Thyroid gland (tissue), 4 donors: ENCODE measurements around the gene ZIC4. TPM values are rescaled to one million over a fixed set of nuclear protein-coding genes. Genes with fewer than 3 reads are reported as not detected.

ENCODE experiments used
- DNase-seq, 2 donors: peaks; one replicate each; pipeline ENCODE4 v3.0.0-alpha.2; 2019
- H3K27ac ChIP-seq, 3 donors: fragments of 200-600 bp; sonication (generic); 1 replicate in 2 of 3; 2 replicates in 1 of 3; pipeline ENCODE4 v1.5.1; 2016 to 2019; ENCODE audit warnings: mild to moderate bottlenecking in 1 of 3, moderate library complexity in 1 of 3
- H3K27me3 ChIP-seq: fragments of 200-600 bp; sonication (generic); one replicate; pipeline ENCODE4 v1.5.1; 2019
- H3K36me3 ChIP-seq, 2 donors: fragments of 200-600 bp; sonication (generic); one replicate each; pipeline ENCODE4 v1.5.1; 2016 to 2019
- H3K4me1 ChIP-seq, 2 donors: fragments of 200-600 bp; sonication (generic); one replicate each; pipeline ENCODE4 v1.5.1; 2017 to 2019
- H3K4me3 ChIP-seq, 3 donors: fragments of 200-600 bp; sonication (generic); replicated peaks in 1 of 3; 1 replicate in 2 of 3; 2 replicates in 1 of 3; pipeline ENCODE4 v1.5.1; 2016; ENCODE audit warnings: mild to moderate bottlenecking in 1 of 3
- H3K9me3 ChIP-seq: fragments of 200-600 bp; sonication (generic); one replicate; pipeline ENCODE4 v1.5.1; 2017
- CTCF ChIP-seq, 6 experiments: fragments of 200-600 bp in 3 of 6; fragments of 450-650 bp in 3 of 6; sonication (generic) in 3 of 6; IDR thresholded peaks; one replicate each; pipeline ENCODE4 v1.5.1; 2016 to 2019; ENCODE audit warnings: antibody characterized with exemption in 6 of 6, mild to moderate bottlenecking in 2 of 6, inconsistent platforms in 1 of 6, moderate library complexity in 1 of 6
- POLR2A ChIP-seq, 2 donors: fragments of 450-650 bp; IDR thresholded peaks; one replicate each; pipeline ENCODE4 v1.6.1; 2017; ENCODE audit warnings: antibody characterized with exemption in 2 of 2, mild to moderate bottlenecking in 2 of 2, moderate library complexity in 1 of 2
- WGBS, 2 donors: methylation state at CpG; one replicate each; pipeline ENCODE4 v1.1.5; 2017; 5-methylcytosine and 5-hydroxymethylcytosine counted together
- intact Hi-C: fragments of 100-400 bp; cut with DNase I; formaldehyde crosslinking; loops from one replicate; pipeline ENCODE4 v1.15.1; 2023
- total RNA-seq, 4 donors: library from RNA; depleted of rRNA; stranded (reverse); fragments of >200 nt; gene quantifications; one replicate each; pipeline ENCODE4 v1.2.3, GENCODE V29; 2016

ZIC4 gene
- not detected for total RNA-seq

GRCh38 chr3:147406028-147406931 is at the start of gene ZIC4:
Gene ZIC4 (minus strand): TSS chr3:147406543. CDS start chr3:147402797, 3,746 bp downstream.
- no peak for DNase-seq
- Histone ChIP-seq H3K36me3 (no peaks in the 10 kb centered on the region), H3K27me3 (peaks cover 60% of the 10 kb centered on the region), H3K4me3 (no peak within 1 kb of the TSS), H3K4me1 (peaks cover 12 to 28% of the 10 kb centered on the region in 2 donors), H3K9me3 (no peaks in the 10 kb centered on the region), H3K27ac (no peak within 1 kb of the TSS)
- intact Hi-C loops = no loop called here
- TF ChIP-seq POLR2A (IDR thresholded peaks at IDR 0.05) (no peak), CTCF (IDR thresholded peaks at IDR 0.05) (no peak)
- WGBS, 2 donors = 6 to 7% methylated on average over 25 of the region's 25 CpGs

GRCh38 chr3:147449669-147450068 is 43.3 kb upstream of the ZIC4 start:
- WGBS, 2 donors = 31 to 32% methylated on average over 3 of the region's 3 CpGs
- Histone ChIP-seq H3K4me1 (no peaks in the 10 kb centered on the region), H3K36me3 (no peaks in the 10 kb centered on the region), H3K9me3 (no peaks in the 10 kb centered on the region), H3K27me3 (no peaks in the 10 kb centered on the region), H3K4me3 (no peak overlapping the region), H3K27ac (no peak overlapping the region)
- intact Hi-C loops = no loop called here
- no peak for DNase-seq
- TF ChIP-seq CTCF (IDR thresholded peaks at IDR 0.05) (no peak), POLR2A (IDR thresholded peaks at IDR 0.05) (no peak)

GRCh38 chr3:147447224-147447623 is 40.9 kb upstream of the ZIC4 start:
- intact Hi-C loops = no loop called here

GRCh38 chr3:147431751-147432150 is 25.4 kb upstream of the ZIC4 start:
- Histone ChIP-seq H3K27me3 (peaks cover 4% of the 10 kb centered on the region), H3K36me3 (no peaks in the 10 kb centered on the region)
- intact Hi-C loops = no loop called here

More at GRCh38 chr3:147447224-147447623, 40.9 kb upstream of the ZIC4 start:
- Histone ChIP-seq H3K4me1 (no peaks in the 10 kb centered on the region), H3K9me3 (no peaks in the 10 kb centered on the region), H3K27ac (no peak overlapping the region), H3K36me3 (no peaks in the 10 kb centered on the region), H3K4me3 (no peak overlapping the region), H3K27me3 (no peaks in the 10 kb centered on the region)
- TF ChIP-seq CTCF (IDR thresholded peaks at IDR 0.05) (no peak), POLR2A (IDR thresholded peaks at IDR 0.05) (no peak)
- no peak for DNase-seq

GRCh38 chr3:147428754-147429153 is 22.4 kb upstream of the ZIC4 start:
- Histone ChIP-seq H3K4me3 (no peak overlapping the region), H3K9me3 (no peaks in the 10 kb centered on the region), H3K36me3 (no peaks in the 10 kb centered on the region), H3K27me3 (peaks cover 32% of the 10 kb centered on the region), H3K27ac (no peak overlapping the region), H3K4me1 (no peaks in the 10 kb centered on the region)
- no peak for TF ChIP-seq CTCF (IDR thresholded peaks at IDR 0.05)
- TF ChIP-seq POLR2A (IDR thresholded peaks at IDR 0.05) = no peak
- intact Hi-C loops = no loop called here
- 88 to 92% methylated on average over 2 of the region's 2 CpGs for WGBS, 2 donors
- DNase-seq = no peak

More at GRCh38 chr3:147431751-147432150, 25.4 kb upstream of the ZIC4 start:
- DNase-seq = no peak
- Histone ChIP-seq H3K4me1 (no peaks in the 10 kb centered on the region), H3K27ac (no peak overlapping the region), H3K4me3 (no peak overlapping the region), H3K9me3 (no peaks in the 10 kb centered on the region)
- WGBS, 2 donors = 74 to 81% methylated on average over 3 of the region's 3 CpGs
- no peak for TF ChIP-seq POLR2A (IDR thresholded peaks at IDR 0.05)
